Peyer's patch (tissue), 4 donors: Measurements from ENCODE around the gene PLPP3. TPM values are rescaled to one million over a fixed set of nuclear protein-coding genes. Genes with fewer than 3 reads are reported as not detected.

Experiments
- DNase-seq, 3 donors: peaks; one replicate each; pipeline ENCODE4 v3.0.0-alpha.2; 2017 to 2019
- H3K27ac ChIP-seq, 4 donors: fragments of 200-600 bp; sonication (generic); one replicate each; pipeline ENCODE4 v1.5.1; 2016 to 2019
- H3K27me3 ChIP-seq, 2 donors: fragments of 200-600 bp; sonication (generic); one replicate each; pipeline ENCODE4 v1.5.1; 2019
- H3K36me3 ChIP-seq, 3 donors: fragments of 200-600 bp; sonication (generic); one replicate each; pipeline ENCODE4 v1.5.1; 2016 to 2019
- H3K4me1 ChIP-seq, 4 donors: fragments of 200-600 bp; sonication (generic); one replicate each; pipeline ENCODE4 v1.5.1; 2016 to 2019
- H3K4me3 ChIP-seq, 4 donors: fragments of 200-600 bp; sonication (generic); 1 replicate in 3 of 4; 2 replicates in 1 of 4; pipeline ENCODE4 v1.5.1; 2016 to 2019; ENCODE audit warnings: mild to moderate bottlenecking in 1 of 4
- H3K9me3 ChIP-seq, 4 donors: fragments of 200-600 bp; sonication (generic); one replicate each; pipeline ENCODE4 v1.5.1; 2016 to 2019; ENCODE audit warnings: mild to moderate bottlenecking in 1 of 4
- CTCF ChIP-seq, 6 experiments: fragments of 450-650 bp in 4 of 6; fragments of 200-600 bp in 2 of 6; sonication (generic) in 1 of 6; IDR thresholded peaks; one replicate each; pipeline ENCODE4 v1.5.1; 2017 to 2019; ENCODE audit warnings: antibody characterized with exemption in 6 of 6, mild to moderate bottlenecking in 3 of 6, moderate library complexity in 1 of 6
- POLR2A ChIP-seq, 2 donors: fragments of 450-650 bp; IDR thresholded peaks; one replicate each; pipeline ENCODE4 v1.5.1; 2017; ENCODE audit warnings: antibody characterized with exemption in 2 of 2, mild to moderate bottlenecking in 2 of 2, moderate library complexity in 2 of 2
- total RNA-seq, 4 donors: library from RNA; depleted of rRNA; stranded (reverse); fragments of >200 nt; gene quantifications; one replicate each; pipeline ENCODE4 v1.1.0, GENCODE V29; 2016

The PLPP3 gene
- total RNA-seq, 4 donors from 2014 or later = 27.0 to 63.7 (median 37.6) TPM

GRCh38 chr1:56543783-56544612, 35.4 kb downstream of the PLPP3 start:
- DNase-seq = no peak
- Histone ChIP-seq H3K27ac (no peak overlapping the region), H3K36me3 (no peaks in the 10 kb centered on the region)

GRCh38 chr1:56542651-56543050, 36.7 kb downstream of the PLPP3 start:
- Histone ChIP-seq H3K9me3 (no peaks in the 10 kb centered on the region), H3K4me3 (no peak overlapping the region), H3K36me3 (no peaks in the 10 kb centered on the region), H3K27ac (no peak overlapping the region), H3K27me3 (no peaks in the 10 kb centered on the region), H3K4me1 (peaks cover 0 to 7% (median under 1%) of the 10 kb centered on the region in 4 donors)
- TF ChIP-seq CTCF (IDR thresholded peaks at IDR 0.05) (no peak), POLR2A (IDR thresholded peaks at IDR 0.05) (no peak)
- DNase-seq = no peak

More at GRCh38 chr1:56543783-56544612, 35.4 kb downstream of the PLPP3 start:
- peaks cover 0 to 7% (median 3%) of the 10 kb centered on the region in 4 donors for H3K4me1 ChIP-seq
- no peak overlapping the region for H3K4me3 ChIP-seq
- H3K27me3 ChIP-seq = no peaks in the 10 kb centered on the region
- no peak for TF ChIP-seq CTCF (IDR thresholded peaks at IDR 0.05)
- TF ChIP-seq POLR2A (IDR thresholded peaks at IDR 0.05) = no peak
- H3K9me3 ChIP-seq = no peaks in the 10 kb centered on the region

- Histone ChIP-seq H3K9me3 (no peaks in the 10 kb centered on the region), H3K4me1 (peaks cover 0 to 7% (median 0%) of the 10 kb centered on the region in 4 donors), H3K4me3 (no peak overlapping the region), H3K27me3 (no peaks in the 10 kb centered on the region), H3K27ac (no peak overlapping the region), H3K36me3 (no peaks in the 10 kb centered on the region)
- TF ChIP-seq CTCF (IDR thresholded peaks at IDR 0.05) = no peak
- DNase-seq = no peak
Observed at GRCh38 chr1:56541408-56541807, 38.0 kb downstream of the PLPP3 start.

DNA sequence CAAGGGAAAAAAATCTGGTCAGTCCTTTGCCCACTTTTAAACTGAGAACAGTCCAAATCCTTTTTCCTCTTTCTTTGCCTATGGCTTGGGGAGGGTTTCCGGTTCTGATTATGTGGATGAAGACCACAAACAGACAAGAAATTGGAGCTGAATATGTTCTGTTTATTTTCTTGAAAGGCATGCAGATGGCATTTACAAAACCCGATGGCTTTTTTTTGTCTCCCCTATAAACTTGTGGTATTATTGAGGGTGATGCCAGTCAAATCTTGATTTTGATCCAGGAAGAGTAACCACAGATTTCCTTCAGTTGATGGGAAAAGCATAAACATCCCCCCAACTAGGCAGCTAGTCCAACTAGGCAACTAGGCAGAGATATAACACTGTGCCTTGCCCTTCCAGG, 38.9 kb downstream of the PLPP3 start:
- Histone ChIP-seq H3K4me1 (peaks cover 0 to 4% (median 0%) of the 10 kb centered on the region in 4 donors), H3K27me3 (no peaks in the 10 kb centered on the region), H3K36me3 (peaks cover 0 to 6% (median 0%) of the 10 kb centered on the region in 3 donors), H3K27ac (no peak overlapping the region), H3K9me3 (no peaks in the 10 kb centered on the region), H3K4me3 (no peak overlapping the region)
- no peak for TF ChIP-seq POLR2A (IDR thresholded peaks at IDR 0.05)
- no peak for TF ChIP-seq CTCF (IDR thresholded peaks at IDR 0.05)
- no peak for DNase-seq

GRCh38 chr1:56539520-56539931, 39.8 kb downstream of the PLPP3 start:
- Histone ChIP-seq H3K36me3 (peaks cover 0 to 14% (median 0%) of the 10 kb centered on the region in 3 donors), H3K27ac (no peak overlapping the region)

More at GRCh38 chr1:56539520-56539931, 39.8 kb downstream of the PLPP3 start:
- no peak for DNase-seq
- Histone ChIP-seq H3K4me3 (no peak overlapping the region), H3K9me3 (no peaks in the 10 kb centered on the region), H3K4me1 (no peaks in the 10 kb centered on the region), H3K27me3 (no peaks in the 10 kb centered on the region)
- TF ChIP-seq POLR2A (IDR thresholded peaks at IDR 0.05) (no peak), CTCF (IDR thresholded peaks at IDR 0.05) (no peak)
